SKM-1 (cell line): ENCODE data around the gene PRR29.
"Not testable (repeated sequence)": the region's sequence is repeated elsewhere in the genome, so short reads cannot be mapped to it uniquely, and the experiment has no call there.

Experiments
- DNase-seq: peaks from one replicate; lab custom pipeline; 2025; ENCODE audit not compliant: unreplicated experiment; lab: John Stamatoyannopoulos, UW

Gene PRR29

DNA sequence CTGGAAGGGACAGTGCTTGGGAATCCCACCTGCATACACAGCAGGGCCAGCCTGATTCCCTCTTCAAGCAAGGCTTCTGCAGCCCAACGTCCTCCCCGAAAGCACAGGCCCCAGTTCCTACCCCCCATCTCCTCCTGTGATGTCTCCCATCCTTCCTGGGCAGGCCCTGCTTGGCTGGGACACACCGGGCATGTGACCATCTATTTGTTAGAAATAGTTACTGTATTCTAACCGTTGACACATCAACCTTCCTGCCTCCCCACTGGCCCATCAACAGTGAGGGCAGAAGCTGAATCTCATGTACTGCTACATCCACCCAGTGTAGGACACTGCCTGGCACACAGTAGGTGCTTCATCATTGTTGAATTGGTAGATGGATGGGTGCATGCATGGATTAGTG lies 10.7 kb downstream of the PRR29 start:
- no peak for DNase-seq

DNA sequence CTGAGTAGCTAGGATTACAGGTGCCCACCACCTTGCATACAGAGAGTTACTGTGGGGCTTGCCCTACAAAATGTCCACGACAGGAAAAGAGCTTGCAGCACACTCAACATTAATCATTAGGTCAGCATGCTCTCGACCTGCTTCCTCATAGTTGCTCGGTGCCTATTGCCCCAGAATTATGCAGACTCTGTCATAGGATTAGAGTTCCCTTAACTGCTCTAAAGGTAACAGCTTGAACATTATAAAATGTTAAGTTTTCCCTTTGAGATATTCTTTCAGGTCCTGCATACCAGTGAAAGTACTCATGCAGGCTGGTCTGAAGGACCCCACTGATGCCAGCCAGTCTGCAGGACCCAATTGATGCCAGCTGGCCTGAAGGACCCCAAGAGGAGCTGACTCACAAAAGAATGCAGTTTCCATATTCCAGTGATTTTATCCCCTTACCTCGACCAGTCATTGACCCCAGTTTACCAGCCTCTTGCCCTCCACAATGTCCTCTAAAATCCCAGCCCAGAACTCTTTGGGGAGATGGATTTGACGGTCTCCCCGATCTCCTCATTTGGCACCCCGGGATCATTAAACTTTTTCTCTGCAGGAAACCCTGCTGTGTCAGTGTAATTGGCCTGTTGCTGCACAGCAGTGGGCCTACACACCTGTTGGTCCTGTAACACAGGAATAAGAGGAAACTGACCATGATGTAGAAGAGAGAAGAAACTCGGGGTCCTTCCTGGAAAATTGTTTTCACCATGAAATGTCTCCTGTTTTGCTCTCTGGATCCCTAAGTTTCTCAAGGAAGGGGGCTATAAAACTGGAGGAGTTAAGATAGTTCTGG lies 11.6 kb downstream of the PRR29 start:
- DNase-seq = no peak

DNA sequence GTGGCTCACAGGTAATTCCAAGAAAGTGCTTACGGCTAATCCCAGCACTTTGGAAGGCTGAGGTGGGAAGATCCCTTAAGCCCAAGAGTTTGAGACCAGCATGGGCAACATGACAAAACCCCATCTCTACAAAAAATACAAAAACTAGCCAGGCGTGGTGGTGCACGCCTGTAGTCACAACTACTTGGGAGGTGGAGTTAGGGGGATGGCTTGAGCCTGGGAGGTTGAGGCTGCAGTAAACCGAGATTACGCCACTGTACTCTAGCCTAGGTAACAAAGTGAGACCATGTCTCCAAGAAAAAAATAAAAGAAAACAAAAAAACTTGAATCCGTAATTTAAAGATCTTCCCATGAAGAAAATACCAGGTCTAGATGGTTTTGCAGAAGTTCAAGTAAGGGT lies 17.3 kb downstream of the PRR29 start:
- DNase-seq = no peak

DNA sequence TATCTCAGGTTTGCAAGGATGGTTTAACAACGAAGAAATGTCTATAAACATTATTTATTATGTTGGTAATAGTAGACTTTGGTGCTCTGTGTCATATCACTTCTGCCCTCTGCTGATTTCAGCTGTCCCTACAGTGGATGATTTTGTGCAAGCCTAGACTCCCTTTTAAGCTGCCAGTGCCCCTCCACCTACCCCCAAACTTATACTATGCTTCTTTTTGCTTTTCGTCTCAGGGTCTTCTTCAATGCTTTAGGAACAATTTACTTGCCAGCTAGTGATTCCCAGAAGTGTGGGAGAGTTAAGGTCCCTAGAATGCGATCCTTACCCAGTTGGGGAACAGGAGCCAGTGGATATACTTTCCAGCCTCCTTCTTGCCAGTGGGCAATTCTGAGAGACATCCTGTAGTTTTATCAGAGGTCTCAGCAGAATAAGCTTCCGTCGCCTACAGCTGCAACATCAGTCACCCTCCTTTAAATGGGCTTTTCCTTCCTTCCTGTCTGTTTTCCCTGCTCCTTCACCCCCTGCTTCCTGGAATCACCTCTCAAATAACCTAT lies 18.2 kb downstream of the PRR29 start:
- no peak for DNase-seq

DNA sequence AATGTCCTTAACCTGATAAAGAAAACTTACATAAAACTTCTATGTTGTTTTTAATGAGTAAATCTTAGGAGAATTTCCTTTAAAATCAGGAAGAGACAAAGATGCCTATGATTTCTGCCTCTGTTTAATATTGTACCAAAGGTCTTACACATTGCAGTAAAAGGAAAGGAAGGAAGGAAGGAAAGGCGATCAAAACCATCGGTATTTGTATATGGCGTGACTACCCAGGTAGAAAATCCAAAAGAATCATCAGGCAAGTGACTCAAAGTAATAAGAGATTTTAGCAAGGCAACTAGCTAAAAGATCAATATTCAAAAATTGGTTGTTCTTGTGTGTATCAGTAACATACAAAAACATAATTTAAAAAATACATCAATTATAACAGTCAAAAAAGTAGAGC lies 18.8 kb downstream of the PRR29 start:
- DNase-seq = no peak

DNA sequence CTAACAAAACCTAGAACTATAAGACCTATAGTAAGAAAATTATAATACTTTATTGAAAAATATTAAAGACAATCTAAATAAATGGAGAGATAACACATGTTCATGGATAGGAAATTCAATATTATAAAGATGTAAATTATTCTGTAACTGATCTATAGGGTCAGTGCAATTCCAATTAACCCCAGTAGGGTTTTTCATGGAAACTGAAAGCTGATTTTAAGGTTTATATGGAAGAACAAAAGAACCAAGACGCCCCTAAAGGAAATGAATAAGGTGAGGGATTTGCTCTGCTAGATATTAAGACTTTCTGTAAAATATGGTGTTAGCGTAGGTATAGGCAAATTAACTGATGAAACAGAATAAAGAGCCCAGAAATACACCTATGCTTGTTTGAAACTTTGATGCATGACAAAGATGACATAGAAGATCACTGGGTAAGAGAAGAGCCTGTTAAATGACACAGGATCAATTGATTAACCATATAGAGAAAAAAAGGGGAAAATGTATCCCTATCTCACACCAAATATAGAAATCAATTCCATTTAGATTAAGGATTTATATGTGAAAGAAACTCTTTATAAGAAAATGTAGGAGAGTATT lies 19.3 kb downstream of the PRR29 start:
- DNase-seq = no peak

DNA sequence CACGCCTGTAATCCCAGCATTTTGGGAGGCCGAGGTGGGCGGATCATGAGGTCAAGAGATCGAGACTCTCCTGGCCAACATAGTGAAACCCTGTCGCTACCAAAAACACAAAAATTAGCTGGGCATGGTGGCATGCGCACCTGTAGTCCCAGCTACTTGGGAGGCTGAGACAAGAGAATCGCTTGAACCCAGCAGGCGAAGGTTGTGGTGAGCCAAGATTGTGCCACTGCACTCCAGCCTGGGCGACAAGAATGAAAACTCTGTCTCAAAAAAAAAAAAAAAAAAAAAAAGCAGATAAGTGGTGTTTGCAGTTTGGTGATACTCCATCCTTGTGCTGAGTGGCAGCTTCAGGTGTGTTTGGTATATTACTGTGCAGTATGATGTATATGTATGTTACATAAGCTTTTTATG lies 21.4 kb downstream of the PRR29 start:
- not testable (repeated sequence) for DNase-seq

DNA sequence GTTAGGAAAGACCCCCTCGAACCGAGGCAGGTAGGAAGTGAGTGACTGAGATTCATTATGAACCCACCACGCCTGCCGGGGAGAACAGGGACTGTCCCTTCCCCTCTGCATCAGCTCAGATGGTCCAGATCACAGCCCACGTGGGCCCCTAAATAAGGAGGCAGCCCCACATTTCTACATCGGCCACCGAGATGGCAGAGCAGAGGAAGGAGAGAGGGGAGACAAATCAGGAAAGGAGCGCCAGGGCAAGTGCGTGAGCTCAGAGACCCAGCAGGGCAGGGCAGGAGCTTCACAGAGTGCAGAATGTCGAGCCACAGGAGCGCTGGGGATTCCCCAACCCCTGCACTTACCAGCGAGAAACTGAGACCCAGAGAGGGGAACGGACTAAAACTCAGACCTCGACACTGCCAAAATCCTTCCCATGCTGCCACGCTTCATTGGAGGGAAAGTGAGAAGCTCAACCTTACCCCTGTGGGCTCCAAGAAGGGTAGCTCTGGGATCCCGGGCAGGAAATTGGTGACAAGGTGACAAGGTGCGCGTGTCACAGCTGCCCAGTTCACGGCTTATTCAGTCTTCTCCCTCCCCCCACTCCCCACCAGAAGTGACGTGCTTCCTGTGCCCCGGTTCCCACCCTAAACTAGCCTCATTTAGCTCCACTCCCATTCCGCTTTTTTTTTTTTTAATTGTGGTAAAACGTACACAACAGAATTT lies 22.1 kb downstream of the PRR29 start, which contains the start of gene ICAM2:
Gene ICAM2 (minus strand): TSS at position 578 of the 711 bp plus-strand sequence. CDS start 13,942 bp downstream, outside the sequence.
- DNase-seq = no peak

DNA sequence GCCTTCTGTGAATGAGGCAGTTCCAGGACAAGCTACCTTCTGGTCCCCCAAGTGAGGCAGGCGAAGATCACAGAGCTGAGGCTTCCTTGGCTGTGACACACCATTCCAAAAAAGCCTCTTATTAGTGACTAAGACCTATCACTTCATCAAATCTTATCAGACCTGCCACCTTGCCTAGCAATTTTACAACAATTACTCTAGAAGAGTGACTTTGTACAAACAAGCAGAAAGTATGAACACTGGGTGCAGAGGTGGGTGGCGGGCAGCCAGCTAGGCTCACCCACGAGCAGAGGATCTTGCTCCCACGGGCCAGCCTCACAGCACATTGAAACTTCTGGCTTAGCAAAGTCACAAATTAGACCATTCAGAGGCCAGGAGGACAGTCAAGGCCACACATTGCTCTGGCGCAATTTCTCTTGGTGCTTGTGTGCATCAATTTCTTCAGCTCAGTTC lies 24.5 kb downstream of the PRR29 start:
- no peak for DNase-seq

DNA sequence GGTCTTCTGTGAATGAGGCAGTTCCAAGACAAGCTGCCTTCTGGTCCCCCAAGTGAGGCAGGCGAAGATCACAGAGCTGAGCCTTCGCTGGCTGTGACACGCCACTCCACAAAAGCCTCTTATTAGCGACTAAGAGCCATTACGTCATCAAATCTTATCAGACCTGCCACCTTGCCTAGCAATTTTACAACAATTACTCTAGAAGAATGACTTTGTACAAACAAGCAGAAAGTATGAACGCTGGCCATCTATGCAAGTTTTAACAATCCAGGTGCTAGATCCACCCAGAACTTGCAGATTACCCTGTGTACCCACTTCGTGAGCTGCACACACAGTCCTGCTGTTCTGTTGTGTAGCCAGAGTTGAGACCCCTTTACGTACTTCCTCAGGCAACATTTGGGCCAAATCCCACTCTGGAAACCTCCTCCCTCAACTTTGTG lies 26.1 kb downstream of the PRR29 start:
- no peak for DNase-seq

DNA sequence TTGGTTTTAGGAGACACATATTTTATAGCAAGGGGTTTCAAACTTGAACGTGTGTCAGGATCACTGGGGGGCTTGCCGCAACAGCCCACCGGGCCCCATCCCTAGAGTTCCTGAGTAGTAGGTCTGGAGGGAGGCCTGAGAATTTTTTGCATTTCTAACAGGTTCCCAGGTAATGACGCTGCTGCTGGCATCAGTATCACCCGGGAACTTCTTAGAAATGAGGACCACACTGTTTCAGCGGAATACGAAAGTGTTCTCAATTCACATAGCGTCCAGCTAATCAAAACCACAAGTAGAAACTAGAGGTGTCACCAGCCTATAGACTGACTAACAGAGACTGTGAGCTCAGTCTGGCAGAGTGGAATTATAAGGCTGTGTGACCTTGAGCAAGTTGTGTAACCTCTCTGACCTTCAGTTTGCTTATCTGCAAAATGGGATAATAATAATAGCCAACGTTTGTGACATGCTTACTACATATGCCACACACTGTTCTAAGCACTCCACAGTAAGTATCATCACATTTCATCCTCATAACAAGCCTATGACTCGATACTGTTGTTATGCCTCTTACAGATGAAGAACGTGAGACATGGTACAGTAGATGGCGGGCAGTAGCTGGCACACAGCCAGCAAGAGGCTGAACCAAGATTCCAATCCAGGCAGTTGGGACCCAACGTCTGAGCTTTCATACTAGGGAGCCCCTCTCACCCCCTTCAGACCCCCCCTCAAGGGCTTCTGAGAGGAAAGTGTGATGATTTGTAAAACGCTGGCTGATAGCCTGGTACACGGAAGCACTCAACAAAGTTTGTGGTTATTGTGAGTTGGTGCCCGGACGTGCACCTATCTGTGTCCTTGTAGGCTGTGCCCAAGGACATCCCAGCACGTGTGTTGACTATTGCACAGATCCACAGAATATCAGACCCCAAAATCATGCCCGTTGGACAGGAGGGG lies 26.9 kb downstream of the PRR29 start:
- DNase-seq = no peak

DNA sequence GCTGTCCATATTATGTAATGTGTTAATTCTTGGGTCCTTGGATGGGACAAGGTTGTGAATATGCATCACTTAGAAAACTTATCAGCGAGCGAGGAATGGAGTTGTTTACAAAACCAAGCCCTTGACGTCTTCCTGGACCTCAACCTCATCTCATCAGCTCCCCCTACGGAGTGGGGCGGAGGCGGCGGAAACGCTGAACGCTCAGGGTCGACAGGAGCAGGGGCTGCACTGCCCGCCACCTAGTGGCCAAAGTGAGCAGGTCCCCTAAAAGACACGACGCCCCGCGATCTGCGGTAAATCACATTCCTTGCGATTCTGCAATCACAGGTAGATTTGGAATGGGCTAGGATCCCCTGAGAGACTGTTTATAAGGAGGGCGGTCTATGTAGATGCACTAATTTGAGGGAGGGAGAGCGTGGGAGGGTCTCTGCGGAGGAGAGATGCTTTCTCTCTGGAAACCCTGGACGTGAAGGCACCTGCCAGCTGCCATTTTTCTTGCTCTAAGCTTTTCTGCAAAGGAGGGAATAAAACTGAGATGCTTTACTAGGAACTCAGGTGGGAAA lies 27.7 kb downstream of the PRR29 start:
- peak; percentile 58 for DNase-seq

DNA sequence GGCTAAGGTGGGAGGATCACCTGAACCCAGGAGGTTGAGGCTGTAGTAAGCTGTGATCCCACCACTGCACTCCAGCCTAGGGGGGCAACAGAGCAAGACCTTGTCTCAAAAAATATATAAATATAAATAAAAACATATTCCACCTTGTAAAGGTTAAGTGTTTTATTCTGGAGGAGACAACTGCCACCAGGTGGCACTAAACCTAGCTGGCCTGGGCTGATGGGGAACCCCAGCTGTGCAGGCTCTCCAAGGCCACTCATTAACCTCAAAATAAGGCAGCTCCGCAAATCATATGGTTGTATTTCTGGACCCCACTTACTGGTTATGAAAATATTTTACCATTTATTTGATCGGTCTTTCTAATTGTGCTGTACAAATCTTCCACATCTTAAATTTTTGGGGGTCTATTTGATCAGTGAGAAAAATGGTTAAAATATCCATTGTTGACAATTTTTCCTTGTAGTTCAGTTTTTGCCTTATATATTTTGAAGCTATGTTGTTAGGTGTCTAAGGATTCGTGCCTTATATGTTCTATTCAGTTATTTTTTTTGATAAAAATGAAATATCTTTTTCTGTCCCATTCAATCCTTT lies 30.8 kb downstream of the PRR29 start:
- peak; percentile 32 for DNase-seq

DNA sequence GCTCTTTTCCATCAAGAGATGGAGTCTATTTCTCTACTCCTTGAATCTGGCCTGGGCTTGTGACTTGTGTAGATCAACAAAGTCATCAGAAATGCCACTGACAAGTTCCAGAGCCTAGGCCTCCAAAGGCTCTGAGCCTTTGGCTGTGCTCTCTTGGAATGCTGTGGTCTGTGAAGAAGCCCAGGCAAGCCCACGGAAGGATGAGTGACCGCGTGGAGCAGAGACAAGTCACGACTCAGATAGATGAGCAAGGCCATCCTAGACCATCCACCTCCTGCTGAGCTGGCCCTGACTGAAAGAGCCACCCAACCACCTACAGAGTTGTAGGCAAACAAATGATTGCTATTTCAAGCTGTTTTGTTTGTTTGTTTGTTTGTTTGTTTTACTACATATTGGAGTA lies 33.9 kb downstream of the PRR29 start:
- DNase-seq = no peak

DNA sequence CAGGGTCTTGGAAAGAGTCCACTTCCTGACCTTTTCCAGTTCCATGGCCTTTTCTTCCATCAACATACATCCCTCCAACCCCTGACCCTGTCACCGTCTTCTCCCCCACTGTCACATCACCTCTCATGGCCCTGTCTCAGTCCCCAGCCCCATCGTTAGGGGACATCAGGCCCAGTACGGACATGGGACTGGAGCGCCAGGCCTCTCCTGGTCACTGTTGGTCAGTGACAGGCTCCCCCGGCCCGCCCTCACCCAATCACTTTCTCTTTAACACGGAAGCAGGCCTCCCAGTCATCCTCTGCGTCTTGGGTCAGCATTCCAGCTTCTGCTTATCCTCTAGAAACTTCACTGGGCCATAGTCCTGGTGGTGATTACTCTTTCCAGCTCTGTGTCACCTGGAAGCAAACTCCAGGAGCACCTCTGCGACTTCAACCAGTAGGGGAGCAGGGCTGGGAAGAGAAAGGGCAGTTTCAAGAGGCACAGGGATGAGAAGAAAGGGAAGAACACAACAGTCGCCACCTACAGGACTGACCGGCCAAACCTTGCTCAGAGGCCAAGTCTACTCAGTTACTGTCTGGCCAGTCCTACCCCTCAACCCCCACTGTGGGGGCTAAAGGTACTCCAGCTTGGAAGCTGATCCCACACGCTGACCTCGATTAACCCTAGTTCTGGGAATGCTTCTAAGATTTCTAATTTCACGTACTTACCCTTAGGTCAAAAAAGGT lies 38.2 kb downstream of the PRR29 start:
- peak; percentile 24 for DNase-seq

DNA sequence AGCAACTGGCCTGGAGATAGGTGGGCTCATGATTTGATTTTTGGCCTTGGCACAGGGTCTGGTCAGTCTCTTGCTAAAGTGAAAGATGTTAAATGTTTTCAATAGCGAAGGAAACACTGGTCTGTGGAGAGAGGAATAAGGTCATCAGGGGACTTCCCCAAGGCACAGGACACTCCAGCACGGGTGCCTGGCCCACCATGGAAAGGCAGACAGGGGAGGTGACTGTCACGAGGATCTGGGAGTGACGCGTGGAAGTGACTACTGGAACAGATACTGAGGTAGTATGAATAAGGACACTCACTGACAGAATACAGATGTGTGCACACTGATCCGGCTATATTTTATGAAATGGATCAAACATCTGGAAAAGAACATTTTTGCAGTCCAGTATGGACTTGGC lies 39.0 kb downstream of the PRR29 start:
- no peak for DNase-seq

DNA sequence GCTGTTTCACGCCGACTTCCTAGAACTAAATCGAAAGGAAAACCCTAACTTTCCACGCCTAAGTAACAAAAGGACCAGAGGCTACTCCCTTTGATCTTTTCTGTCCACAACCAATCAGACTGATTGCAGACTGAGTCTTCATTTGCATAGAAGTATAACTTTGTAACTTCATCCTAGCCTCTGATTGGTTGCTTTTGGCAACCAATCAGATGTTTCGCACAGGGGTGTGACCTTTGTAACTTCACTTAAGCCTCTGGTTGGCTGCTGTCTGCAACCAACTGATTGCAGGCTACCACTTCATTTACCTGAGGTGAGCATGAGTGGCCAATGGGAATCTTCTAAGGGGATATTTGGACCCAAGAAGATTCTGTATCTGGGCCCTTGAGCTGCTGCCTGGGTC lies 39.7 kb downstream of the PRR29 start:
- no peak for DNase-seq

DNA sequence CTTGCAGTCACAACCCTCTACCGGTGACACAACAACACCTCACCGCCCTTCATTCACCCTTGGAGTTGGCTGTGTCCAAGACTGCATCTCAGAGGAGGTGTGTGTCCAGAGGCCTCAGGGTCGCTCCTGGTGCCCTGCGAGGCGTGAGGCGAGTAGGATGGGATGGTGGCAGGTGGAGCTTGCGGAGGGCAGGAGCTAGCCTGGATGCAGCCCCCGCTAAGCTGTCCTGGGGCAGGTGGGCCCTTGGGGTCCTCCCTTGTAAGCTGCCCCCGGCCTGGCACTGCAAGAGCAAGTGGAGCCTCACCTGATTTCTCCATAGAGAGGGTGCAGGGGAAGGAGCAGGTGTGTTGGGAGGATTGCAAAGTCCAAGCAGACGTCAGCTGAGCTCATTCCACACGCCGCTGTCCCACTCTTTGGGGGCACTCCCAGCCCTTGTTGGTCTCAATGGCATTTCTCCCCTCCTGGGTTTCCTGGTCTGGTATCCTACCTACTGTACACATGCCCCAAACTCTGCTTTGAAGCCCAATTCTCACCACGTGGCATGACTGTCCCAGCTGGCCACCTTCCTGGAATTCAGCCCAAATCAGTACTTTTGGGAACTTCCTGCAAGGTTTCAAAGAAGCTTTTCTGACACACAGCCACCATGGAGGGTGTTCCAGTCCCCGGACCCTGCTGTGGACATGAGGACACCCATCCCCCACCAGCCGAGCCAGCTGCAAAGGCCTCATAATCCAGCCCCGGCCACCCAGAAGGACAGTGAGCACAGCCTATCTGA lies 40.4 kb downstream of the PRR29 start:
- no peak for DNase-seq
